ENCODE results near the gene MYBBP1A.
"Not testable (repeated sequence)": the region's sequence is repeated elsewhere in the genome, so short reads cannot be mapped to it uniquely, and the experiment has no call there.

Gene MYBBP1A

DNA sequence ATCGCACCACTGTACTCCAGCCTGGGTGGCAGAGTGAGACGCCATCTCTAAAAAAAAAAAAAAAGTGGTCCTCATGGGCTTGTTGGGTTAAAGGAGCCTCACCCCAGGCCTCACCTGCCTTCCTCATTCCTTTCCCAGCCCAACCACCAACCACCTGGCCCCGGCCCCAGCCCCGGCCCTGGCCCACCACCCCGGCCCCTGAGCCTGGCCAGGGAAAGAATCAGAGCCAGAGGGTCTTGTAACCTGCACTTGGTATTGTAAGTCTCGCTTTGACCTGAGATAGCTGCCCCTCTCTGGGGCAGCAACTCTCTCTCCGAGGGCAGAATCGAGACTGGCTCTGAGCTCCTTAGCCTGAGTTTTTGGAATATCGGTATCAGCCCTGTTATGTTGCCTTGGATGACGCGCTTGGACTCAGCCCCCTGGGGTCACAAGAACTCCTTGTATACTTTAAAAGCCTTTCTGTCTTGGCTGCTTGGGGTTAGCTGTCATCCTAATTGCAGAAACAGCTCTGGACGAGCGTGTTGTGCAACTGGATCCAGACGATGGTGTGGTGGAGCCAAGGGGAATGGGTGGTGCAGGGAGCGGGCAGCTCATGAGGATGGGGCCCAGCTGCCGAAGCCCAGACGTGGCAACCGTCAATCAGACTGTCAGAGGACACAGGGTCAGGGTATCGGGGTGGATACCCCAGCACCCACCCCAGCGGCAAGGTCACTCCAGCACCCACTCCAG is 43.8 kb upstream of the MYBBP1A start:
- no peak overlapping the region for H2AFZ ChIP-seq (ENCODE audit: low read depth, low read length)
- TF ChIP-seq, protein P1, sequence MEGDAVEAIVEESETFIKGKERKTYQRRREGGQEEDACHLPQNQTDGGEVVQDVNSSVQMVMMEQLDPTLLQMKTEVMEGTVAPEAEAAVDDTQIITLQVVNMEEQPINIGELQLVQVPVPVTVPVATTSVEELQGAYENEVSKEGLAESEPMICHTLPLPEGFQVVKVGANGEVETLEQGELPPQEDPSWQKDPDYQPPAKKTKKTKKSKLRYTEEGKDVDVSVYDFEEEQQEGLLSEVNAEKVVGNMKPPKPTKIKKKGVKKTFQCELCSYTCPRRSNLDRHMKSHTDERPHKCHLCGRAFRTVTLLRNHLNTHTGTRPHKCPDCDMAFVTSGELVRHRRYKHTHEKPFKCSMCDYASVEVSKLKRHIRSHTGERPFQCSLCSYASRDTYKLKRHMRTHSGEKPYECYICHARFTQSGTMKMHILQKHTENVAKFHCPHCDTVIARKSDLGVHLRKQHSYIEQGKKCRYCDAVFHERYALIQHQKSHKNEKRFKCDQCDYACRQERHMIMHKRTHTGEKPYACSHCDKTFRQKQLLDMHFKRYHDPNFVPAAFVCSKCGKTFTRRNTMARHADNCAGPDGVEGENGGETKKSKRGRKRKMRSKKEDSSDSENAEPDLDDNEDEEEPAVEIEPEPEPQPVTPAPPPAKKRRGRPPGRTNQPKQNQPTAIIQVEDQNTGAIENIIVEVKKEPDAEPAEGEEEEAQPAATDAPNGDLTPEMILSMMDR (IDR thresholded peaks at IDR 0.05; ENCODE audit: low read depth, low read length), result no peak
- TF ChIP-seq EZH2phosphoT487 (IDR thresholded peaks at IDR 0.05; ENCODE audit: low read depth), result no peak
- H3K4me1 ChIP-seq (ENCODE audit: low read length), result no peaks in the 10 kb centered on the region
- H3K9ac ChIP-seq (ENCODE audit: low read length), result no peak overlapping the region
- no peak overlapping the region for H3K27ac ChIP-seq (ENCODE audit: low read length)
- no peaks in the 10 kb centered on the region for H3K9me3 ChIP-seq (ENCODE audit: insufficient read depth, low read length)
- H3K4me2 ChIP-seq (ENCODE audit: low read length), result no peak overlapping the region
- H4K20me1 ChIP-seq (ENCODE audit: insufficient read depth, low read length), result no peaks in the 10 kb centered on the region
- no peaks in the 10 kb centered on the region for H3K27me3 ChIP-seq (ENCODE audit: low read depth, low read length)
- H3K36me3 ChIP-seq (replicated peaks; ENCODE audit: low read depth, low read length), result no peaks in the 10 kb centered on the region
- no peaks in the 10 kb centered on the region for H3K79me2 ChIP-seq (ENCODE audit: low read length)
- no peak overlapping the region for H3K4me3 ChIP-seq (ENCODE audit: low read length)

DNA sequence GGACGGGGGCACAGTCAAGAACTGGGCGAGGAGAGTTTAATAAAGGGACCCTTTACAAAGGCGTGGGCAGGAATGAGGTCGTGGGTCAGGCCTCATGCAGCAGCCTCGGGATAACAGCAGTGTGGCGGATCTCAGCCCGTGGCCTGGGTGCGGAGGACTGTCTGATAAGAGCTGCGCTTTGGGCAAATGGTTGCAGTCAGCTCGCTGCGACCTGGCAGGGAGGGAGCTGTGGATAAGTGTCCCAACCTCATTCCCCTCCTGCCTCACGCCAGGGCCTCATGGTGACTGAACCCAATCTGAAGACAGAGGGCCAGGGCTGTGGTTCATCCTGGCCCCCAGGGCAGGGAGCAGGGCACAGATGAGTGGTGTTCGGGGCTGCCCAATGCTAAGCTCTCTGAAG is 42.8 kb upstream of the MYBBP1A start:
- Histone ChIP-seq H3K4me1 (ENCODE audit: low read length) (no peaks in the 10 kb centered on the region), H3K27ac (ENCODE audit: low read length) (no peak overlapping the region), H2AFZ (ENCODE audit: low read depth, low read length) (no peak overlapping the region), H3K79me2 (ENCODE audit: low read length) (no peaks in the 10 kb centered on the region), H4K20me1 (ENCODE audit: insufficient read depth, low read length) (no peaks in the 10 kb centered on the region), H3K9ac (ENCODE audit: low read length) (no peak overlapping the region), H3K9me3 (ENCODE audit: insufficient read depth, low read length) (no peaks in the 10 kb centered on the region), H3K4me2 (ENCODE audit: low read length) (no peak overlapping the region), H3K36me3 (replicated peaks; ENCODE audit: low read depth, low read length) (no peaks in the 10 kb centered on the region), H3K4me3 (ENCODE audit: low read length) (no peak overlapping the region), H3K27me3 (ENCODE audit: low read depth, low read length) (no peaks in the 10 kb centered on the region)
- TF ChIP-seq, protein P1 (IDR thresholded peaks at IDR 0.05; ENCODE audit: low read depth, low read length), result no peak
- no peak for TF ChIP-seq EZH2phosphoT487 (IDR thresholded peaks at IDR 0.05; ENCODE audit: low read depth)

DNA sequence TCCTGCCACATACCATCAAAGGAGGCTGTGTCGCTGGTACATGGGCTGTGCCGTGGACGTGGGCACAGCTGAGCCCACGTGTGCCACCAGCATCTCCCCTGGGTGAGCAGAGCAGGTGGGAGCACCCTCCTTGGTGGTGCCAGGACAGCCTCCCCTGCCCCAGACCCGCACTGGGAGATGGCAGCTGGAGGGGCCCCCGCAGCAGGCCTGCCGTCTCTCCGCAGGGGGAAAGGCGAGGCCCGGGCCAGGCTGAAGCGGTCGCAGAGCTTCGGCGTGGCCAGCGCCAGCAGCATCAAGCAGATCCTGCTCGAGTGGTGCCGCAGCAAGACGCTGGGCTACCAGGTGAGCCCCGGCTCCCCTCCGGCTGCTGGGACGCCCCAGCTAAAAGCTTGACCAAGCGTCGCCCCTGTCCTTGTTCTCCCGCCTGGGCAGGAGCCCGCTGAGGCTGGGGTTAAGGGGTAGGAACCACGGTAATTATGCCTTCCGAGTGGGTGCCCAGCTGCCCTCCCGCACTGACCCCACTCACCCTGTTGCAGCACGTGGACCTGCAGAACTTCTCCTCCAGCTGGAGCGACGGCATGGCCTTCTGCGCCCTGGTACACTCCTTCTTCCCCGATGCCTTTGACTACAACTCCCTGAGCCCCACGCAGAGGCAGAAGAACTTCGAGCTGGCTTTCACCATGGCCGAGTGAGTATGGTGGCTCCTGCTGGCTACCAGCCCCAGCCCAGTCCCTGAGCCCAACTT is 41.6 kb upstream of the MYBBP1A start:
- Histone ChIP-seq H3K9me3 (ENCODE audit: insufficient read depth, low read length) (no peaks in the 10 kb centered on the region), H3K9ac (ENCODE audit: low read length) (no peak overlapping the region), H3K4me1 (ENCODE audit: low read length) (no peaks in the 10 kb centered on the region), H3K79me2 (ENCODE audit: low read length) (no peaks in the 10 kb centered on the region), H3K4me3 (ENCODE audit: low read length) (no peak overlapping the region), H4K20me1 (ENCODE audit: insufficient read depth, low read length) (no peaks in the 10 kb centered on the region), H2AFZ (ENCODE audit: low read depth, low read length) (no peak overlapping the region), H3K4me2 (ENCODE audit: low read length) (no peak overlapping the region), H3K27me3 (ENCODE audit: low read depth, low read length) (no peaks in the 10 kb centered on the region), H3K27ac (ENCODE audit: low read length) (no peak overlapping the region), H3K36me3 (replicated peaks; ENCODE audit: low read depth, low read length) (no peaks in the 10 kb centered on the region)
- TF ChIP-seq, protein P1 (IDR thresholded peaks at IDR 0.05; ENCODE audit: low read depth, low read length), result no peak
- no peak for TF ChIP-seq EZH2phosphoT487 (IDR thresholded peaks at IDR 0.05; ENCODE audit: low read depth)

DNA sequence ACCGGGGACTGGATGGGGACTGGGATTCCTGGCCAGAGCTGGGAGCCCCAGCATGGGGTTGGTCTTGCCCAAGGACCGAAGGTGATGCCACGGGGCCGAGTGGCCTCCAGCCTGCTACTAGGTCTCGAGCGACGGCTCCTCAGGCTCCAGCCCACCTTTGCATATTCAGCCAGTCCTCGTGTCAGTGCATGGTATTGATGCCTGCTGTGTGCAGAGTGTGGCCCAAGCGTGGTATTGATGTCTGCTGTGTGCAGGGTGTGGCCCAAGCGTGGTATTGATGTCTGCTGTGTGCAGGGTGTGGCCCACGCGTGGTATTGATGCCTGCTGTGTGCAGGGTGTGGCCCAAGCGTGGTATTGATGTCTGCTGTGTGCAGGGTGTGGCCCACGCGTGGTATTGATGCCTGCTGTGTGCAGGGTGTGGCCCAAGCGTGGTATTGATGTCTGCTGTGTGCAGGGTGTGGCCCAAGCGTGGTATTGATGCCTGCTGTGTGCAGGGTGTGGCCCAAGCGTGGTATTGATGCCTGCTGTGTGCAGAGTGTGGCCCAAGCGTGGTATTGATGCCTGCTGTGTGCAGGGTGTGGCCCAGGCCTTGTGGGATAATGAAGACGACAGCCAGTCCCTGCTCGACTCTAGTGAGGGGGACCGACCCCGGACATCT is 40.6 kb upstream of the MYBBP1A start:
- H3K79me2 ChIP-seq (ENCODE audit: low read length); H3K4me3 ChIP-seq (ENCODE audit: low read length); H3K4me1 ChIP-seq (ENCODE audit: low read length); H2AFZ ChIP-seq (ENCODE audit: low read depth, low read length); H3K36me3 ChIP-seq (replicated peaks; ENCODE audit: low read depth, low read length); H3K27ac ChIP-seq (ENCODE audit: low read length); H3K9me3 ChIP-seq (ENCODE audit: insufficient read depth, low read length); H3K9ac ChIP-seq (ENCODE audit: low read length); H4K20me1 ChIP-seq (ENCODE audit: insufficient read depth, low read length); H3K27me3 ChIP-seq (ENCODE audit: low read depth, low read length); H3K4me2 ChIP-seq (ENCODE audit: low read length): not testable (repeated sequence)
